Esophagus mucosa (tissue), 1 donor: Measurements from ENCODE around the gene TJP2. TPM values are rescaled to one million over a fixed set of nuclear protein-coding genes. Genes with fewer than 3 reads are reported as not detected.

Source experiments
- ATAC-seq: fragments of 200-7000 bp; cut with Tn5 transposase; one replicate; pipeline ENCODE4 v1.9.1; 2020
- total RNA-seq: library from RNA; stranded (reverse); gene quantifications from one replicate; pipeline ENCODE4 v1.2.4, GENCODE V29; 2023
- donor health status: DM: yes; HTN: yes; CAD: no.

The TJP2 gene
- total RNA-seq, 1 donor from 2014 or later: 113 TPM

DNA sequence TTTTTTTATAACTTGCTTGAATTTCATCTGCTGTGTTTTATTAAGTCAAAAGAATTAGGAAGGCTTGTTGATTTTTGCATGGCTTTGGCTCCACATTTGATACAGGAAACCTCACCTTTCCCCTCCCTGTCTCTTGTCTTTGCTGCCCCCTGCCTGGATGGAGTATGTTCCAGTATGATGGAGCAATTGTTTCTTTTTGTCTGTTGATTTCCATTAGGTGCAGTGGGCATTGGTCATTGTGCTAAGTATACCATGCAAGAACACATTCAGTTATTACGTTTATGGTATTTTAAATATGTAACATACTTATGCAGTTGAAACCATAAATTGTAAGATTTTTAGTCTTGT is 19.6 kb downstream of the TJP2 start:
- no peak for ATAC-seq

DNA sequence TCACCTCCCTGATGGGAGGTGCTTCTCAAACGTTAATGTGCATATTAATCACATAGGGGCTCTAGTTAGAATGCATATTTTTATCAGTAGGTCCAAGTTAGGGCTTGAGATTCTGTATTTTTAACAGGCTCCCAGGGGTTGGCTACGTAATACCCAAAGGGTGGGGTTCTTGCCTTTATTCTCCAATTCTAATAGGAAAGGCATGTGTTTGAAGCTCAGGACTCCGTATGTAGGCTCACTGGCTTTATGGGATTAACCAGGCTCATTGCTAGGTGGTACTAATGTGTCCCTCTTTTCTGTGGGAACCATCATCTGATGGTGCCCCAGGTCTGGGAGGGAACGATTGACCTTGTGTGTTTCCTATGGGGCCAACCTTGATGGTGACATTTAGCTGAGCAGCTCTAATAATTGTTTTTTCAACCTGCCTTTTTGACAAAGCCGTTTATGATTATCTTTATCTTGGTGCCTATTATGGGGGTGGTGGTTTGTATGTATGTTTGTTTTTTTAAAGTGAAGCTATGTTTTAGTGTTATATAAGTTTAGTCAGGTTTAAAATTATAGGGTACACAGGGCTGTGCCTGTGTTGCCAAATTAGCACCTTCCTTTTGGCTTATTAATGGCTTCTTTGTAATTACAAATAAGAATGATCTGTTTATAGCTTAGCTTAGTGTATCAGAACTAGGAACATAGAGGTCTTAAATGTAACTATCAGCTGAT is 20.8 kb downstream of the TJP2 start:
- ATAC-seq: no peak

DNA sequence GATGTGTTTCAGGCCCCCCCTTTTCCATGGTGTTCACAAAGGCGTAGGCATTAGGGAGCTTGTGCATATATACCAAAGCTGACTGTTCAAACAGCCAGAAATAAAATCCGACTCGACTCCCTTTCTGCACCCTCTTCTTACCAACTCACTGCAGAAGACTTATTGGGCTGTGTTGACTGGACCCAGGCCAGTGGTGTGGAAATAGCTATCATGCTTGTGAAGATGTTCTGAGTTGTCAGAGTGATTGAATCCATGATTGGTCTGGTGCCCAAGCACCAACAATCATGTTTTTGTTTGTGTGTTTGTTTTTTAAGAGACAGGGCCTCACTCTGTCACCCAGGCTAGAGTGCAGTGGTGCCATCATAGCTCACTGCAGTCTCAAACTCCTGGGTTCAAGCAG is 21.6 kb downstream of the TJP2 start:
- no peak for ATAC-seq

DNA sequence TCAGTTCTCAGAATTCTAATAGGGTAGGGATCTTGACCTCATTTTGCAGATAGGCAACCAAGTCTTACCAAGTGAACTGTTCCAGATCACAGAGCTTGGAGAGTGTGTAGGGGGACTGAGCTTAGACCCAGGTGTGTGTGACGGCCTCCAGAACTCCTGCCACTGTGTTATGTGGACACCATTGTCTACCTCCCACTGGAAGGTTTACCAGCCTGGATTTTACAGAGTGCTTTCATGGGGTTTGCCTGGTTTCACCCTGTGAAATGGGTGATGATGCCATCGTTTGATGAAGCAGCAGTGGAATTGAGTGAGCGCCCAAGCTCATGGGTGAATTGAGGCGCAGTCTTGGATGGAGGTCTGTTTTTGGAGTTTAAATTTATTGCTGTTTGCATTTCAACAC is 23.6 kb downstream of the TJP2 start:
- ATAC-seq: peak; percentile 11

DNA sequence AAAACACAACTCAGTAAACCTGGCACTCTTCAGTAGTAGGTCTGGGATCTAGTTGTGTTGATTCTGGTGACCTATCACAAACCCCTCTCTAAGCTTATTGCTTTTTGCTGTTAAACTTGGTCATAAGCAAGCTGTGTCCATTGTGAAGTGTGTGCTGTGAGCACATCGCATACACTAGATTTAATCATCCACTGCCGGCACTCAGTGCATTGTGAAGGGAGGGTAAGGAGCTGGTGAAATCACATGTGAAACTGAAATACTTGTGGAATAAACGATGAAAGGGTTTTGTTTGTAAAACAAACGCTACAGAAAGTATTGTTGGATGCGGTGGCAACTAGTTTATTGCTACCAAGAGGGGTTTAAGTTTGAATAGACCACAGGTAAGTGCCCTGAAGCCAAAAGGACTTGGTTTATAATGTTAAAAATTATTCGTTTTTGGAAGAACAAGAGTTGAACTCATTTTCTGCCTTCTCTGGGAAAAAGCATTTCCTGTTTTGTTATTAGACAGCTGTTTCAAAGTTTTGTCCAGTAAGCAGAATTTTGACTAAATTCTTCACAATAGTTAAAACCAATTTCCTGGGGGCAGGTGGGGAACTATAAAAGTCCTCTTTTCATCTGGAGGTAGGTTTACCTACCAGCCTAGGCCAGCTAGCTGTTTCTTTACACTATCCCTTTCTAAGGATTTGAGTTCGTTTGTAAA is 24.6 kb downstream of the TJP2 start:
- no peak for ATAC-seq

DNA sequence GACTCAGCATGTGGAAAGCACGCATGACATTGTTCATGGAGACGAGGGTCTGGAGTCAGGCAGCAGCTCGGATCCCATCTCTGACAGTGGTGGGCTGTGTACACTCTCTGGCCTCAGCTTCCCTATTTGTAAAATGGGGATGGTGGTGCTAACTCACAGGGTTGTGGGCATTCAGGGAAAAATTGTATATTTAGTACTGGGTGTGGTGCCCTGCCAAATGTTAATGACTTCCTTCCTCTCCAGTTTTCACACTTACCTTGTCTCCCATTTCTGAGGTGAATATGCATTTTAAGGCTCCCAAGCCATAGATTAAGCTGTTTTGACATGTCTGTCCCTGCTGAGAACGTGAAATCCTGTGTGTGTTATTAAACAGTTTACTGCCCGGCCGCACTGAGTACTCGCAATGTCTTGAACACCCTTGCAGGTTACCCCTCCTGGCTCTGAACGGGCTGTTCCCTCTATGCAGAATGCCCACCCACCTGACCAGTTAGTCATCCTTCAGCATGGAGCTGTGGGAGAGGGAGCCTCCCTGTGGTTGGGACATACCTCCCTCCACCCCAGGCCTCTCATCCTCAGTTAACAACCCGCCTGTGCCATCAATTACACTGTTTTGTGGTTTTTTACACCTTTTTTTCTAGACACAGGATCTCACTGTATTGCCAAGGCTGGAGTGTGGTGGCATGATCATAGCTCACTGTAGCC is 25.8 kb downstream of the TJP2 start:
- ATAC-seq: peak; percentile 69

DNA sequence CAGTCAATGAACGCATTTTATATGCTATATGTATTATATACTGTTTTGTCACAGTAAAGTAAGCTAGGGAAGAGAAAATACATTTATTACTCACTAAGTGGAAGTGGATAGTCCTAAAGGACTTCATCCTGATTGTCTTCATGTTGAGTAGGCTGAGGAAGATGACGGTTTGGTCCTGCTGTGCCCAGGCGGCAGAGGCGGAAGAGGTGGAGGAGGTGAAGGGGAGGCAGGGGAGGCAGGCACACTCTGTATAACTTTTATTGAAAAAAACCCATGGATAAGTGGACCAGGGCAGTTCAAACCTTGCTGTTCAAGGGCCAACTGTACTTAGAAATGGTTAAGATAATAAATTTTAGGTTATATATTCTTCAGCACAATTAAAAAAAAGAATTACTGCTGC is 28.5 kb downstream of the TJP2 start:
- no peak for ATAC-seq

DNA sequence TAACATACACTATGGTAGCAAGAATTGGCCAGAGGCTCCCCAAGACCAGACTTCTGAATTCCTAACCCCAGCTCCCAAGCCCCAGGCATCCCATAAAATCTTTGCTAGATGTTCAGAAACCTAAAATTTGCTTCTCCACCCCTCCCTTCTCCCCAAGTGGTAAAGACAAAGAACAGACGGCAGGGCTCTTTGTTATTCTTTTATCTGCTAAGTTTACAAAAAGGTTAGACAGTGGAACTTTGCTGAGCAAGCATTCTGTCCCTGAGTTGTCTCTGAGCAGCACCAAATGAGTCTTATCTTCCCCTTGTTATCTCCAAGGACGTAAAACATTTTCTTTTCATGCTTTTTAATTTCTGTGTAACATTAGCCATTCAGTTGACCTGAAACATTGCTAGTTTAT is 30.2 kb downstream of the TJP2 start:
- ATAC-seq: no peak

DNA sequence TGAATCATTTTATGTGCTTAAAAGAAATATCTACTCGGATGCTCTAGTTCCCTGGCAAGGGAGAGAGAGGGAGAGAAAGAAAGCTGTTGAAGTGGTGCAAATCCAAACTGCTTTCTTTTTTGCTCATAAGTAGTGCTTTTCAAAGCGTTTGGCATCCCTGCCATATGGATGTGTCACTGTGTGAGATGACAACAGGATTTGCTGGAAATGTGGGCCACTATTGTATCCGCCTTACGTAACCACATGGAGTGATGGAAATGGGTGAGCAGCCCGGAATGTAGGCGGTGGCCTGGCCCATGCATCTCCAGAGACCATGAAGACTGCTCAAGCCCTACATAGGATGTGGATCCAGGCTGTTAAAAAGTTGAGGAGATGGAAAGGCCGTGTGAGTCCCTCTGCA is 30.8 kb downstream of the TJP2 start:
- peak; percentile 73 for ATAC-seq

DNA sequence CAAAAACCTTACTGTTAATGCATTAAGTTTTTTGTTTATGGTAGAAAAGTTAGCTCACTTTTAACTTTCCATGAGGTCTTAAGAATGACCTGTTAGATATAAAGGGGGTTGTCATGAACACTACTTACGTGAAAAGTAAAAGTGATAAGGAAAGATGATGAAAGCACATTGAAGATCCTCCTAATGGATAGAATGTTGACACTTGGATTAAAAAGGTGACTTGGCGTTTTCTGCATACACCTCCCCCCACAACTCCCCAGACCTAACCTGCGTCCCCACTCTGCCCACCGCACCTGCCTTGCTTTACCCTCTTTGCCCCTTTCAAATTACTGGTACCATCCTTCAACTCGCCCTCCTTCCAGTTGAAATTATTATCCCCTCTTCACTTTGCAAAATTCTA is 32.0 kb downstream of the TJP2 start:
- ATAC-seq: no peak

DNA sequence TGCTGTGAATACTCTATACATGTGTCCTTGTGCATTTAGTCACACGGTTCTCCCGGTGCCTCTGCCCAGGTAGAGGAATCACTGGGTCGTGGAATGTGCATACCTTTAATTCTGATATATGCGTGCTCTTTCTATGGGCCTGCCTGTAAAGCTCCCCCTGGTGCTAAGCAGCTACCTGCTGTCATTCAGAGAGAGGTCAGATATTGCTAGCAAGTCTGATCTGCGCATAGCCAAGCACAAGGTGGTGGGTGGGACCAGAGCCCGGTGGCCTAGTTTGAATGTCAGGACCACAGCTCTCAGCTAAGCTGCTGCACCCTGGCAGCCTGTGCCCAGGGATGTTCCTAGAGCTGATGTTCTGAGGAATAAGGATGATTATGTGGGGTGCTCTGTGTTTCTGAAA is 33.4 kb downstream of the TJP2 start:
- ATAC-seq: no peak

DNA sequence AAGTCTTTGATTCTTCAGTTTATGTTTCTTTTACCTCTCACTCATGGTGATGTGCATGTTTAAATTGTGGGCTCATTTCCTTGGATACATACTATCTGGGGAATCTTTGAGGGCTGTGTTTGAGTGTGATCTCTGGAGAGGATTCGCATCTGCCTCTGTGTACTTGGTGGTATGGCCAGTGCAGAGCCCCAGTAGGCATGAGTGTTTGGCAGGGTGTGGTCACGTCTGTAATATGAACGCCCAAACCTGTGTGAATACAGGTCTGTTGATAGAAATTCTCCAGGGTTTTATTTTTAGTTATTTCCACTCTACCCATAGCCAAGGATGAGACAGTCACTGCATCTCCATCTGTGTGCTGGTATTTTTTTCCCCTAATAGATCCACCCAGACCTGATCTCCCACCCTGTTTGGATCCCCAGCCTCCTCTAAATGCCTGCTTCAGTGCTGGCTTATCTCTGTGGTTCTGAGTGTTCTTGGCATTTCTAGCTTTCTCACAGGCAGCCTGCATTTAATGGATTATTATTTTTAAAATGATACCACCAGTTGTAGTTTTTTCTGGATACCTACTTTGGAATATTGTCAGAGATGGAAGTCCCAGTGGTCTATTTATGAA is 37.5 kb downstream of the TJP2 start:
- no peak for ATAC-seq

DNA sequence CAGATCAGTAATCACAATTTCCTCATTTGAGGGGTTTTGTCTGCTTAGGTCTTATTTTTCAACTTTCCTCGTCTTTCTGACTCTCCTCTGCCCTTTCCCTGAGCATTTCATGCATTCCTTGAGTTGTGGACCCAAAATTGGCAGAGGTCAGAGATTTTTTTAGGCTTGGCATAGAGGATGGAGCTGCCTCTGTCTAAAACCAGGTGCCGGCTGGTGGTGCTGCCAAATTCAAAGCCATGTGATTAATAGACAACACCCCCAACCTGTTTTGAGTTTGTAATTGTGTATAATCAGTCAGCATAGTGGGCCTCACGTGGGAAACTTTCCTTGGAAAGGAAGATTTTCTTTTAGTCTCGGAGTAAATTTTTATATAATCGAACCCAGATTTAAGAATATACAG is 39.6 kb downstream of the TJP2 start:
- no peak for ATAC-seq

DNA sequence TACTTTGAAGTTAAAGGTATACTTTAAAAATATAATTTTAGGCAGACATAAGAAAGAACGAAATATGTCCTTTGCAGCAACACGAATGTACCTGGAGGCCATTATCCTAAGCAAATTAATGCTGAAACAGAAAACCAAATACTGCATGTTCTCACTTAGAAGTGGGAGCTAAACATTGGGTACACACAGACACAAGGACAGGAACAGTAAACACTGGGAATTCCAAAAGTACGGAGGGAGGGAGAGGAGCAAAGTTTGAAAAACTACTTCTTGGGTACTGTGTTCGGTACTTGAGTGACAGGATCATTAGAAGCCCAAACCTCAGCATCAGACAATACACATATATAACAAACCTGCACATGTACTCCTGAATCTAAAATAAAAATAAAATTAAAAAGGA is 40.9 kb downstream of the TJP2 start:
- ATAC-seq: no peak

DNA sequence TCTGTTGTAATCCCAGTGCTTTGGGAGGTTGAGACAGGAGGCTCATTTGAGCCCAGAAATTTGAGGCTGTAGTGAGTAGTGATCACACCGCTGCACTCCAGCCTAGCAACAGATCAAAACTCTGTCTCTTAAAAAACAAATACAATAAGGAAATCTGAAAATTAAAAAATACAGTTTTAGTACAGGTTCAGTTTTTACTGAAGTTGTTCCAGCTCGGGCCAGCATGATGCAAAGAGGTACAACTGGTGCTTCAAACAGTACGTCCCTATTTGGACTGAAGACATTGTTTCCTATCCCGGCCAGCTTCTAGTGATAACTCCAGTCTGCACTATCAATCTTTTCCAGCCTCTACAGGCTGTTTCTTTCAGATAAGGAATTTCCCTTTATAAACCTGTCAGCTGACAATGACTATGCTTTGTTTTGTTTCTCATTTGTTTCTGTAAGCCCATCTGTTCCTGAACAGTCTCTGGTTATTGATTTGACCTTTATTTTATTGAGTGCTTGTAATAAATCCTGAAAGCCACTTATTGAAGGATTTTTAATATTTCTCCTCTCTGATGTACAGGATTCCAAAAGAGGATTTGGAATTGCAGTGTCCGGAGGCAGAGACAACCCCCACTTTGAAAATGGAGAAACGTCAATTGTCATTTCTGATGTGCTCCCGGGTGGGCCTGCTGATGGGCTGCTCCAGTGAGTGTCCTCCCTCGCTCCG is 41.9 kb downstream of the TJP2 start:
- ATAC-seq: no peak

DNA sequence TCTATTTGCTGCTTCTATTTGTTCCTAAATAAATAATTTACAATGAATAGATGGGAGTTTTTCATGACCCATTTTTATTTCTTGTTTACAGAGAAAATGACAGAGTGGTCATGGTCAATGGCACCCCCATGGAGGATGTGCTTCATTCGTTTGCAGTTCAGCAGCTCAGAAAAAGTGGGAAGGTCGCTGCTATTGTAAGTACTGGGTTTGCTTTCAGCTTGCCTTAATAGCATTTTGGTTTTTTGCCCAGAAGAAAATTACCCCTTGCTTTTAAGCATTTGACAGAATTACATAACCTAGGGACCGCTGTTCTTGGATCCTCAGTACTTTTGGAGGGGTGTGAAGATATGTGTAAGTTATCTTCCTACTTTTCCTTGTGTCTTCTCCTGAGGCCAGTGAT is 44.1 kb downstream of the TJP2 start:
- no peak for ATAC-seq

DNA sequence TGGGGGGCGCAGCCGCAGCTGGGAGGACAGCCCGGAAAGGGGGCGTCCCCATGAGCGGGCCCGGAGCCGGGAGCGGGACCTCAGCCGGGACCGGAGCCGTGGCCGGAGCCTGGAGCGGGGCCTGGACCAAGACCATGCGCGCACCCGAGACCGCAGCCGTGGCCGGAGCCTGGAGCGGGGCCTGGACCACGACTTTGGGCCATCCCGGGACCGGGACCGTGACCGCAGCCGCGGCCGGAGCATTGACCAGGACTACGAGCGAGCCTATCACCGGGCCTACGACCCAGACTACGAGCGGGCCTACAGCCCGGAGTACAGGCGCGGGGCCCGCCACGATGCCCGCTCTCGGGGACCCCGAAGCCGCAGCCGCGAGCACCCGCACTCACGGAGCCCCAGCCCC is 47.0 kb downstream of the TJP2 start:
- peak; percentile 49 for ATAC-seq

DNA sequence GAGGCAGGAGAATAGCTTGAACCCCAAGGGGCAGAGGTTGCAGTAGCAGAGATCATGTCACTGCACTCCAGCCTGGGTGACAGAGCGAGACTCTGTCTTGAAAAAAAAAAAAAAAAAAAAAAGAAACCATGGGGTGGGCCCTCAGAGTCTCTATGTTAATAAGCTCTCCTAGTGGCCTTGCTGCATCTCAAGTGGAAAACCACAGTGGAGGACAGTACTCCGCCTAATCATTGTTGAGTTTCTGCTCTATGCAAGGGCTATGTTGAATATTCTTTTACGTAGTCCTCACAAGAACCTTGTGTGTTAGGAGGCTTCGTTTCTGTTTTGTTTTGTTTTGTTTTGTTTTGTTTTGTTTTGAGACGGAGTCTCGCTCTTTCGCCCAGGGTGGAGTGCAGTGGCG is 48.9 kb downstream of the TJP2 start:
- ATAC-seq: no peak

DNA sequence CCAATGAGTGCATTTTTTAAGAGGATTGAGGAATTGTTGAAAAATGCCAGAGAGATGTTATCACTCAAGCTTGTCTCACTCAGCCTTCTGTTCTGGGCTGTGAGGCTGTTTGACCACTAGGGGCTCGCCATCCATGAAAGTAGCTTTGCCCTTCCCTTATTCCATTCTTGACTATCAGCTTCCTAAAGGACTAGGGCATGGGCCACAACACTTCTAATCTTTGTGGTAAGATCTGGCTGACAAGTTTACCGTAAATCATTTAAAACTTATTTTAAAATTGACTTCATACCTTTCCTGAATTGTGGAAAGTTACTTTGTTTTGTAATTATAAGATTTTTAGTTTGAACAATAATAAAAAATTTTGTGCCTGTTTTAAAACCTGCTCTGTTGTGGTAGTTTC is 49.5 kb downstream of the TJP2 start:
- peak; percentile 63 for ATAC-seq

DNA sequence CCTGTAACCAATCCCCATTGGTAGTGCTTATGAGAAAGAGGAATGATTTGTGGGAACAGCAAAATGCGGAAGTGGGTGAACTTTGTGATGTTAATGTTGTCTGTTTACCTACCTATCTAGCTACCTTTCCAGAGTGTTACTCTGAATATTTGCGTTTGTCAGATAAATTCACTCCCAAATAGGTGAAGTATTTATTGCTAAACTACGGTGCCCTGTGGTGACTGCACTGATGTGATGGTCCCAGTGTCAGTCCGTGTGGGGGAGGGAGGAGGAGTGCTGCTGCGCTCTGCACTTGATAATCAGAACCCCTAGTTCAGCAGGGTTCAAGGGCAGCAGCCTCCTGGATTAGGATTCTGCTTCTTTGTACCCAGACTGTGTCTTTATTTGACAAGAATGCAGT is 55.3 kb downstream of the TJP2 start:
- no peak for ATAC-seq

DNA sequence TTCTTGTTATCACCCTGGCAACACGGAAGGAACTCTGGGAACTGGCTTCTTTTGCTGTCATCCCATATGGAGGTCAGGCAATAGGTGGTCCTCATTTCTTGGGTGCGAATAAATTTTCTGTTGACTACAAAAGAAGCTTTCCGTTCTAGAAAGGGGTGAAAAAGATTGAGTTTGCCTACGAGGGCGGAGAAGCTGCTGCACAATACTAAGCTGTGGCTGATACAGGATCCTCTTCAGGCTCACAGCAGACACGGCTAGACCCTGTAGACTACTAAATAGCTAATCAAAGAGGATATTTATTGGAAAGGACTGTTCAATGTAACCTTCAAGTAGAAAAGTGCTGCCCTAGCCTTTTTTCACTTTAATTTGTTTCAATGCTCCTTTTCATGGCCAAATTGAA is 58.1 kb downstream of the TJP2 start:
- ATAC-seq: no peak

DNA sequence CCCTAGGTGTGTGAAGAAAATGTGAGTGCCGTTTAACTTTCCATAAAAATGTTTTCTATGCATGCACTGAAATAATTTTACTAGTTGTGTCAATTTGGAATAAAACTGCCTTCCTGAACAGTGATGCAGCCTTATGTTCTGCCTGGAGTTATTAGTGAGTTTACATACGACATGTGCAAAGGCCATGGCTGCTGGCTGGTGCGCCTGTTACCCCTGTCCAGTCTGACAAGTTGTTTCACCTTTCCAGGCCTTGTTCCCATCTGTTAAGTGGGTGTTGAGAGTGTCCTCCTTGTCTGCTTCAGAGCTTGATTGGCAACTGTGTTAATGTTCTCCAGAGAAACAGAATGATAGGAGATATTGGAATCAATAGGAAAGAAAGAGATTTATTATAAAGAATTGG is 60.6 kb downstream of the TJP2 start:
- no peak for ATAC-seq

DNA sequence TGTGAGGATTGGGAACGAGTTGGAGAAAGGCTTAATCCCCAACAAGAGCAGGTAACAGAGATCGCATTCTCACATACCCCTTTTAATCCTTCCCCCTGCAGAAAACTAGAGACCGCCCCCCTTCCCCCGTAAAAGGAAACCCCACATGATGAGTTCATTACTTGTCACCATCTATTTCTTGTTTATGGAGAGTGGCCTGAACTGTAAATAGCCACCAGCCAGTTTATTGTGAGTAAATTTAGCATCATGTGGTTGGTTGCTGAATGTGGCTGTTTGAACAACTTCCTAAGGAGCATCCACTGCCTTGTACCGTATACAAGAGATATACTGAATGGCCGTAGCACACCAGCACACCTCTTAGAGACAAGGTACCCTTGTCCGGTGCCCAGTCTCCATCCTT is 62.1 kb downstream of the TJP2 start:
- no peak for ATAC-seq
